ENCODE data around the gene LMNB1. TPM values are rescaled to one million over a fixed set of nuclear protein-coding genes. Genes with fewer than 3 reads are reported as not detected.
A peak's percentile ranks its signal among the peaks of the same experiment; 100 is the strongest.

LMNB1 gene
- polyA plus RNA-seq, 3 donors: 18.0 to 33.0 (median 28.2) TPM

DNA sequence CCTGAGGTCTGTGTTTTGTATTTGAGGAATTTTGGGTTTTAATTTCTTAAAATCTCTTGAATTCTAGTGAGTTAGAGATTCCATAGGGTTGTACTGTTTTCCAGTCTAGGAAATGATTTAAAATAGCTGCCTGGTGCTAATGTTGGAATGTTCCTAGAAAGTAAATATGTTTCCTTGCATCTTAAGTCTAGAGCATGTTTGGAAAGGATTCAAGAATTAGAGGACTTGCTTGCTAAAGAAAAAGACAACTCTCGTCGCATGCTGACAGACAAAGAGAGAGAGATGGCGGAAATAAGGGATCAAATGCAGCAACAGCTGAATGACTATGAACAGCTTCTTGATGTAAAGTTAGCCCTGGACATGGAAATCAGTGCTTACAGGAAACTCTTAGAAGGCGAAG is 41.8 kb downstream of the LMNB1 start:
- no peak for DNase-seq
- H3K27ac ChIP-seq (ENCODE audit: low read depth in 1 of 2, low read length in 2 of 2): peak overlapping the region in 1 of 2 donors; percentile 57
- H3K36me3 ChIP-seq (replicated peaks in 1 of 2; ENCODE audit: control insufficient read depth in 1 of 2, insufficient read depth in 2 of 2, low read length in 2 of 2): peaks cover 53 to 79% of the 10 kb centered on the region in 2 donors
- no peak overlapping the region for H3K4me3 ChIP-seq (replicated peaks in 1 of 3; ENCODE audit: low read depth in 2 of 3, low read length in 3 of 3)
- 100% methylated on average over 3 of the region's 4 CpGs for WGBS (ENCODE audit: insufficient coverage)
- peaks cover 48 to 67% of the 10 kb centered on the region in 2 donors for H3K36me3 Mint-ChIP-seq
- peaks cover 99% of the 10 kb centered on the region for H3K79me2 ChIP-seq (ENCODE audit: insufficient read depth, low read length)
- no peaks in the 10 kb centered on the region for H3K9me3 ChIP-seq (replicated peaks in 1 of 2; ENCODE audit: control insufficient read depth in 1 of 2, insufficient read depth in 1 of 2, low read length in 2 of 2)
- H3K27ac Mint-ChIP-seq: peak overlapping the region in 1 of 7 donors; percentile 12
- intact Hi-C loops (cut with micrococcal nuclease): no loop called here
- H3K4me3 Mint-ChIP-seq: no peak overlapping the region
- H3K27me3 ChIP-seq (ENCODE audit: control insufficient read depth in 2 of 2, insufficient read depth in 2 of 2, low read length in 2 of 2): no peaks in the 10 kb centered on the region
- peaks cover 0 to 5% (median 0%) of the 10 kb centered on the region in 7 donors for H3K9me3 Mint-ChIP-seq
- H4K20me1 ChIP-seq (ENCODE audit: insufficient read depth, low read length): no peaks in the 10 kb centered on the region
- TF ChIP-seq, protein P1, sequence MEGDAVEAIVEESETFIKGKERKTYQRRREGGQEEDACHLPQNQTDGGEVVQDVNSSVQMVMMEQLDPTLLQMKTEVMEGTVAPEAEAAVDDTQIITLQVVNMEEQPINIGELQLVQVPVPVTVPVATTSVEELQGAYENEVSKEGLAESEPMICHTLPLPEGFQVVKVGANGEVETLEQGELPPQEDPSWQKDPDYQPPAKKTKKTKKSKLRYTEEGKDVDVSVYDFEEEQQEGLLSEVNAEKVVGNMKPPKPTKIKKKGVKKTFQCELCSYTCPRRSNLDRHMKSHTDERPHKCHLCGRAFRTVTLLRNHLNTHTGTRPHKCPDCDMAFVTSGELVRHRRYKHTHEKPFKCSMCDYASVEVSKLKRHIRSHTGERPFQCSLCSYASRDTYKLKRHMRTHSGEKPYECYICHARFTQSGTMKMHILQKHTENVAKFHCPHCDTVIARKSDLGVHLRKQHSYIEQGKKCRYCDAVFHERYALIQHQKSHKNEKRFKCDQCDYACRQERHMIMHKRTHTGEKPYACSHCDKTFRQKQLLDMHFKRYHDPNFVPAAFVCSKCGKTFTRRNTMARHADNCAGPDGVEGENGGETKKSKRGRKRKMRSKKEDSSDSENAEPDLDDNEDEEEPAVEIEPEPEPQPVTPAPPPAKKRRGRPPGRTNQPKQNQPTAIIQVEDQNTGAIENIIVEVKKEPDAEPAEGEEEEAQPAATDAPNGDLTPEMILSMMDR (IDR thresholded peaks at IDR 0.05): no peak
- peaks cover 16% of the 10 kb centered on the region for H3K4me1 Mint-ChIP-seq
- no peak overlapping the region for H2AFZ ChIP-seq (ENCODE audit: insufficient read depth, low read depth, low read length, poor library complexity, severe bottlenecking)
- H3K4me1 ChIP-seq (ENCODE audit: control insufficient read depth in 1 of 2, insufficient read depth in 2 of 2, low read length in 2 of 2): peaks cover 17 to 22% of the 10 kb centered on the region in 2 donors
- no peaks in the 10 kb centered on the region for H3K27me3 Mint-ChIP-seq (ENCODE audit: low read depth in 3 of 3)
- no peak overlapping the region for H3K9ac ChIP-seq (ENCODE audit: insufficient read depth, low read length, poor library complexity, severe bottlenecking)
- H3K4me2 ChIP-seq (replicated peaks; ENCODE audit: extremely low read depth, low read length, poor library complexity, severe bottlenecking): no peak overlapping the region

DNA sequence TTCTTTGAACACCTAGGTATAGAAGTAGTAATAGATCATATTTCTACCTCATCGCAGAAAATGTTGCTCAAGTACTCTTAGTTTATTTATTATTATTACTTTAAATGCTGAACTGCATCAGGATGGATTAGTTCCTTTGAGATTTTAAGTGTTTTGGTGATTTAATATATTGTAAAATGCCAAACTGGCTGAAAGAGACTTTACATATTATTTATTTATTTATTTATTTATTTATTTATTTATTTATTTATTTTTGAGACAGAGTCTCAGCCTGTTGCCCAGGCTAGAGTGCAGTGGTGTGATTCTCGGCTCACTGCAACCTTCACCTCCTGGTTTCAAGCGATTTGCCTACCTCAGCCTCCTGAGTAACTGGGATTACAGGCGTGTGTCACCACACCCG is 42.3 kb downstream of the LMNB1 start:
- H3K4me1 Mint-ChIP-seq: peaks cover 11% of the 10 kb centered on the region
- Histone ChIP-seq H4K20me1 (ENCODE audit: insufficient read depth, low read length) (no peaks in the 10 kb centered on the region), H3K36me3 (replicated peaks in 1 of 2; ENCODE audit: control insufficient read depth in 1 of 2, insufficient read depth in 2 of 2, low read length in 2 of 2) (peaks cover 57 to 84% of the 10 kb centered on the region in 2 donors), H3K4me2 (replicated peaks; ENCODE audit: extremely low read depth, low read length, poor library complexity, severe bottlenecking) (no peak overlapping the region), H3K4me3 (replicated peaks in 1 of 3; ENCODE audit: low read depth in 2 of 3, low read length in 3 of 3) (no peak overlapping the region), H3K9ac (ENCODE audit: insufficient read depth, low read length, poor library complexity, severe bottlenecking) (no peak overlapping the region), H2AFZ (ENCODE audit: insufficient read depth, low read depth, low read length, poor library complexity, severe bottlenecking) (no peak overlapping the region), H3K27ac (ENCODE audit: low read depth in 1 of 2, low read length in 2 of 2) (no peak overlapping the region), H3K27me3 (ENCODE audit: control insufficient read depth in 2 of 2, insufficient read depth in 2 of 2, low read length in 2 of 2) (no peaks in the 10 kb centered on the region), H3K4me1 (ENCODE audit: control insufficient read depth in 1 of 2, insufficient read depth in 2 of 2, low read length in 2 of 2) (peaks cover 12 to 16% of the 10 kb centered on the region in 2 donors), H3K9me3 (replicated peaks in 1 of 2; ENCODE audit: control insufficient read depth in 1 of 2, insufficient read depth in 1 of 2, low read length in 2 of 2) (no peaks in the 10 kb centered on the region), H3K79me2 (ENCODE audit: insufficient read depth, low read length) (peaks cover 99% of the 10 kb centered on the region)
- 100% methylated on average over 2 of the region's 5 CpGs for WGBS (ENCODE audit: insufficient coverage)
- peak overlapping the region in 2 of 7 donors; percentile 43 to 54 for H3K27ac Mint-ChIP-seq
- TF ChIP-seq, protein P1 (IDR thresholded peaks at IDR 0.05): no peak
- H3K27me3 Mint-ChIP-seq (ENCODE audit: low read depth in 3 of 3): no peaks in the 10 kb centered on the region
- intact Hi-C loops (cut with micrococcal nuclease): no loop called here
- H3K36me3 Mint-ChIP-seq: peaks cover 48 to 65% of the 10 kb centered on the region in 2 donors
- no peak for DNase-seq
- H3K9me3 Mint-ChIP-seq: peaks cover 0 to 3% (median 0%) of the 10 kb centered on the region in 7 donors
- H3K4me3 Mint-ChIP-seq: no peak overlapping the region

Measured in CD14-positive monocyte (primary cell).